ENCODE results near the gene RAB3C.
"Not testable (repeated sequence)": the region's sequence is repeated elsewhere in the genome, so short reads cannot be mapped to it uniquely, and the experiment has no call there.

The RAB3C gene

GRCh38 chr5:58680503-58680902 lies 97.6 kb downstream of the RAB3C start:
- FAIRE-seq: no peak

DNA sequence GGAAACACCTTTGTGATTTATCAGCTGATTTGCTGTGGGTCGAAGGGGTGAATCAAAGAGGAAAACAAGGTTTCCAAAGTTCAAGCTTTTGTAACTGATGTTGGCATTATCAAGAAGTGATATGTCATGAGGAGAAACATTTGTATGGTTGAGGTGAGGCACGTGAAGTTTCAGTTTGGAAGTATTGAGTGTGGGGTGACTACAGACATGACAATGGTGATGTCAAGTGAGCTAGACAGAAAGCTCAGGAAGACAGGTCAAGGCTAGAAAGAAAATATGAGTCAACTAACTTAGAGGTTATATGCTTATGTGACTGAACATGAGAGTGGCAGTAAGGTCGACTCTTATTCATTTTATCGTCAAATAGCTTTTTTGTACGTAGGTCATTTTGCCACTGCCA lies 99.1 kb downstream of the RAB3C start:
- no peak for FAIRE-seq

DNA sequence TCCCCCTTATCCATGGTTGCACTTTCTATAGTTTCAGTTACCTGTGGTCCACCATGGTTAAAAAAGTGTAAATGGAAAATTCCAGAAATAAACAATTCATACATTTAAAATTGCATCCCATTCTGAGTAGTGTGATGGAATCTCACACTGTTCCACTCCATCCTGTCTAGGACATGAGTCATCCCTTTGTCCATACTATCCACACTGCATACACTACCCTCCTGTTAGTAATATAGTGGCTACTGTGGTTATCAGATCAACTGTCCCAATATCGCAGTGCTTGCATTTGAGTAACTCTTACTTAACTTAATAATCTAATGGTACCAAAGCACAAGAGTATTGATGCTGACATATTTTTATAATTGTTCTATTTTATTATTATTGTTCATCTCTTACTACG lies 100.7 kb downstream of the RAB3C start:
- FAIRE-seq: no peak

GRCh38 chr5:58687079-58687478 lies 104.2 kb downstream of the RAB3C start:
- no peak for FAIRE-seq

DNA sequence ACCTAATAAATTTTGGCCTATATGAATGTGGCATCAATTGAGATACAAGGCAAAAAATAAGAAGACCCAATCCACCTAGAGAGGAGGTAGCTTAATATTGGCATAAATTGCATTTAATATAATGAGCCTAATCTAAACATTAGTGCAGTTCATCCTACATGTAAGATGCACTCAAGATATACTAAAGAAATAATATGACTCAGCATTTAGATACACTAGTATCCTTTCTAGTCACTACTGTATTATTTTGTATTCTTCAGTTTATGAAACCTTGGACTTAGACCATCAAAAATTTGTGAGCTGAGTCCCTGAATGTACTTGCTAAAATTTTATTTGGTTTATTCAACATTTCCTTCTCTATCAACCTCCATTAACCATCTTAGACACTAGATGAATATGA lies 104.7 kb downstream of the RAB3C start:
- FAIRE-seq: no peak

- FAIRE-seq: not testable (repeated sequence)
Observed at GRCh38 chr5:58699088-58699761, 116.3 kb downstream of the RAB3C start.

- FAIRE-seq: no peak
Observed at GRCh38 chr5:58699762-58700118, 116.9 kb downstream of the RAB3C start.

DNA sequence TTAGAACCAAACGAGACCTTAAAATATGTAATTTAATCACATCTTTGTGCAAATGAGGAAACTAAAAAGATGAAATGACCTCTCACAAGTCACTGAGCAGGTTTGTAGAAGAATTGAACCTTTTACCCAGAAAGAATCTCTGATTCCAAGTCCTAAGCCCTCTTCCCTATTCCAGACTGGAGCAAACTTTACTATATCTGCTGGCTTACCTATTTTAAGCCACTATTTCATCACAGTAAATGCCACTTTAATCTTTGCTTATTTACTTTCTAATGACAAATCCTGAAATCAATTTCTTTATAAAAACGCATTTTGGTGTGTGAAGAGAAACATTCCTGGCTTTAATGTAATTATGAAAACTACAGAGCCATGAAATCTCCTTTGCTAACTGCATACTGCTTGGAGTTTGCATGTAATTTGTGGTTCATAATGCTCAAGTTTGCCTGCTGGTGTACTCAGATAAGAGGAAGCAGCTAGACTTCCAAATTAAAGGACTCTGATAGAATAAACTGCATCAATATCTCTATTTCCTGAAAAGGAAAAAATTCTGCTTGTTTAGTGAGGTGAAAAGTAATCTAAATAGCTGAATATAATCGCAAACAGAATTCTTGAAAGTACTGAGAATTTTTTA lies 121.2 kb downstream of the RAB3C start:
- no peak for FAIRE-seq

DNA sequence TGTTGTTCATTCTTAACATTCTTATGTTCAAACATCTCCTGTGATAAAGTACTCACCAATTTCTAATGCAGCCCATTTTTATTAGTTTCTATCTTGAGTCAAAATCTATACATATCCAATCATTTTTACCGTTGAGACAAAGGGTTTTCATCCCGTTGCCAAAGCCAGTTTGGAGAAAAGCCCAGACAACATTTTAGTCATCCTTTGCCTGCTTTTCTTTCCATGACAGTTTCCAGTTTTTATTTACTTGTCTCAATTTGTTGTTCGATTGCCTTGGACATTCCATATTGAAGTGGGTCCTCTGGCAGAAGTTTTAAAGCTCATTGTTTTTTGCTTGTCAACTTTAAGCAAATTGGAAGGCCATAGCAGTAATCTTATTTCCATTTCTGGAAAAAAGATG lies 123.9 kb downstream of the RAB3C start:
- FAIRE-seq: no peak

DNA sequence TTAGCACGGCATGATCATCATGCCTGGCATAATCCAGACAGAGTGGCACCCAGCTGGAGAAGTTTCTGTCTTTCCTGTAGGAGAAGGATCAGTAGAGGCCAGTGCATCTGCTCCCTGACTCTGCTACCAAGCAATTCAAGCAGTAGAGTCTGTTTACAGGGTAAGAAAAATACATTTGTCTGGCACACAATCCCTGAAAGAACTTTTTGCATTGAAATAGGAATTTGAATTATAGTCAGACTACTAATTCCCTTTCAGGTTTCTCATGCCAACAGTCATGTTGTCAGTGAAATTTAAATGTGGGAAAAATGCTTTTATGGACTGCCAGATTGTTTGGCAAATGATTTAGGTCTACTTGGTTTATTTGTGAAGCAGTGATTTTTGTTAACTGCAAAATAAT lies 125.6 kb downstream of the RAB3C start:
- FAIRE-seq: no peak

- not testable (repeated sequence) for FAIRE-seq
Observed at GRCh38 chr5:58710425-58710824, 127.5 kb downstream of the RAB3C start.

DNA sequence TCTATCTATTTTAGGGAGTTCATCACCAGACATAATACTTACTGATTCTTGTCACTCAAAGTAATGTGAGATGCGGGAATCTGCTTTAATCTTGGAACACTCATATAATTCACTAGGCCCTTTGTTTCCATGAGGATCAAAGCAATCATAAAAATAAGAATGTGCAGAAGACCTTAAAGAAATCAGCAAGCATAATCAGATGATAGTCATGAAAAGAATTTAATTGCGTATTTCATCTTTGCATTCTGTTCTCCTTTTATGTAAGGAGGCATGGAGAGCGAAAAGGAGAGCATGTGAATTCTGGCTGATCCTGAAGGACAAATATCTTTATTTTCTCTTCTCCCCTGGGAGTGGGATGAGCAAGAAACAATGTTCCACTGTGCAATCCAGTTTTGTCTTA lies 128.0 kb downstream of the RAB3C start:
- FAIRE-seq: no peak

DNA sequence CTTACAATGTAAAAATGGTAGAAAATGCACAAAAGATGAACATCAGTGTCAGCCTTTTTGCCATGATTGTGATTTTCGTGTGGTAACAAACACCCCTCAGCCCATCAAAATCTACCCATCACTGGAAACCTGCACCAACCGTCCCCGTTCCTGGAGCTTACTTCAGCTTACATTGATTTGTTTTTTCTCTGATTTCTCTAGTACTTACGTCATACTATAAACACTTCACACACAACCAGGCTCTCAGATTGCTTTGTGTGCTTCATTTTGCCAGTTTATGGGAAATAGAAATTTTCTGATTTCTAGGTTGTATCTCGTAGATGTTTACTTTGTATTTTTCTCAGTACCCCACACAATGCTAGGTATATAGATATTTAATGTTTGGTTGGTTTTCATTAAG lies 129.1 kb downstream of the RAB3C start:
- FAIRE-seq: no peak

- no peak for FAIRE-seq
Observed at GRCh38 chr5:58714046-58714445, 131.2 kb downstream of the RAB3C start.

DNA sequence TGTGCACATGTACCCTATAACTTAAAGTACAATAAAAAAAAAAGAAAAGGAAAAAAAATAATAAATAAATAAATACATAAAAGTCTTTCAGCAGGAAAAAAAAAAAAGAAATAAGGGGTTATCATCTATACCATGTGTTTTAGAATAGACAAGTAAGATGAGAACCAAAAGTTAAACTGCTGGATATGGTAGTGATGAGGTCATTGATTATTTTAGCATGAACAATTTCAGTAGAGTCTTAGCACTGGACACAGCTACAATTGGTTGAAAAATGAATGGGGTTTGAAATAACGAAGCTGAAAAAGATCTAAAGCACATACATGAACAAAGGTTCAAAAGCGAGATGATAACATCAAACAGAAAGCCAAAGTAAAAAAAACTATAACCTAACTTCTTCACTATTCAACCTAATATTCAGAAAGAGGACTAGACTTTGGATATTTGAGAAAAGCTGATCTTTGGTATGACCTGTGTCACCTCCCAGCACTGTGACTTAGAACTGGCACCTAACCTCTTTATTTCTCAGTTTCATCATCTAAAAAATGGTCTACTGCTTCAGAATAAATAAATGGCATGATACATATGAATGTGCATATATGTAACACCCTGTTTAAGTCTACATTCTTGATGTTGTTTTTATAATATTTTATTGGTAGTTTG lies 133.3 kb downstream of the RAB3C start:
- no peak for FAIRE-seq

GRCh38 chr5:58716713-58717112 lies 133.8 kb downstream of the RAB3C start:
- FAIRE-seq: no peak

- no peak for FAIRE-seq
Observed at GRCh38 chr5:58717303-58718007, 134.6 kb downstream of the RAB3C start.

DNA sequence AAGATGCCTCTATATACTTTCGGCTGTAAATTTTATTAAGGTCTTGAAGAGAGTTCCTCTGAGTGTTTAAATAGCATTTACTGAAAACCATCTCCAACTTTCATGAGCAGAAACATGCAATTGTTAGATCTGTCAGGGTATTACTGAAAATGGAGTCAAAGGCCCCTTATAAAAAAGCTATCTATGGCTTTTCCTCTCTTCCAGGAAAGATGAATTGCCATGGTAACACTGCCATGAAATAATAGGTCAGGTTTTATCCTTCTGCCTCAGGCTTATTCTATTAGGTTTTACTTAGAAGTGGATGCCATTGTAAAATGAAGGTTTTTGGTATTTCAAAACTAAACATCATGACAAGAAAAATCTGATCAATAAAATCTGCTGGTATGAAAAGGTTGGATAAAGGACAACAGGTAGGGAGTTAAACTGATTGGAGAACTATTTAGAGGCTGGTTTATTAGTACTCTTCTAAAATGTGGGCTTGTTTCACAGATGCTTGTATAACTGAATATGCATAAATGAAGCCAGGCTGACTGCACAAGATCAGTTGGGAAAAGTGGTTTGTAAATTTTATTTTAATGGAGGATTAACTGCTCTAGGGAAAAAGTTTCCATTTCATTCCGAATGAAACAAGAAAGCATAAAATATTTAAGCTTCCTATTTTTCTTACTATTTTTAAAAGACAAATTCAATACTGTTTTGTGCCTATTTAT lies 135.5 kb downstream of the RAB3C start:
- no peak for FAIRE-seq

DNA sequence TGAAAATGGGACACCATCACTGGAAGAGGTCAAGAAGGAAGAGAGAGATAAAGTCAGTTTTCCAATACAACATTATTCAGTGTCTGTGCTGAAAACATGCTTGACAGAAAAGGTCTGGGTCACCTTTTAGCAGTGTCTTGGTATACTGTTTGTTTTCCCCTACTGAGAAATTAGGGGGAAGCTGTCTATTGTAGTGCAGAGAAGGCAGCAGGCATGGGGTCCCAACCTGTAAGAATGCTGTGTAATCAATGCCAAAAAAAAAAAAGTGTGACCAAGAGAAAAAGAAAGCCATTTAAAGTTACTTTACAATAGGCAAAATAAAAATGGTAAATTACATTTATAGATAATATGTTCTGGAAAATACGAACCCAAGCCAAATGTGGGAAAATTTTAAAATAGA lies 139.3 kb downstream of the RAB3C start:
- no peak for FAIRE-seq

DNA sequence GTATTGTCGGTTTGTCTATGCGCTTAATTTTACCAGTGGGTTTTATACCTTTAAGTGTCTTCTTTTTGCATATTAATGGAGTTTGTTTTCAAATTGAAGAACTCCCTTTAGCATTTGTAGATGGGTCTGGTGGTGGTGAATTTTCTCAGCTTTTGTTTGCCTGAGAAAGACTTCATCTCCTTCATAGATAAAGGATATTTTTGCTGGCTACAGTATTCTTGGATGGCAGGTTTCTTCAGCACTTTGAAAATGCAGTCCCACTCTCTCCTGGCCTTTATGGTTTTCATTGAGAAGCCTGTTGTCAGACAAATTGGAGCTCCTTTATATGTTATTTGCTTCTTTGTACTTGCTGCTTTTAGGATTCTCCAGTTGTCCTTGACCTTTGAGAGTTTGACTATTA lies 142.1 kb downstream of the RAB3C start:
- FAIRE-seq: no peak

- no peak for FAIRE-seq
Observed at GRCh38 chr5:58731641-58732040, 148.8 kb downstream of the RAB3C start.

DNA sequence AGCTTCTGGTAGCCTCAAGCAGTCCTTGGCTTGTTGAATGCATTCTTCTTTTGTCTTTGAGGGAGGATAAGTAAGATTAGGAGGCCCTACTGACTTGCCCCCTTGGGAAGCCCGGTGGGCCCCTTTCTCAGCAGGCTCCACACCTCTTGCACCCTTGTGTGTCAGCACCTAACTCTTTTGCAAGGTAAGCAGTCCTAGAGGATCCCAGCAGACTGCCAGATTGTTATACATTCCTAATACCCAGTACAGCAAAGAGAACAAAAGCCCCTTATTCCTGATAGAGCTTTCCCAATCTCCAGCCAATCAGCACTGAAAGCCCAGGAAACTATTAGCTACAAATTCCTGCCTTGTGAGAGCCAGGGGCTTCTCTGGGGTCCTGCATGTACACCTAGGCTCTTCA lies 152.8 kb downstream of the RAB3C start:
- no peak for FAIRE-seq

GRCh38 chr5:58736214-58736613 lies 153.3 kb downstream of the RAB3C start:
- no peak for FAIRE-seq
